Measurements from ENCODE around the gene ANKRD65. TPM values are rescaled to one million over a fixed set of nuclear protein-coding genes. Genes with fewer than 3 reads are reported as not detected.
"Not testable (repeated sequence)": the region's sequence is repeated elsewhere in the genome, so short reads cannot be mapped to it uniquely, and the experiment has no call there.

ANKRD65 gene
- total RNA-seq, 1 donor = 0.54 TPM

DNA sequence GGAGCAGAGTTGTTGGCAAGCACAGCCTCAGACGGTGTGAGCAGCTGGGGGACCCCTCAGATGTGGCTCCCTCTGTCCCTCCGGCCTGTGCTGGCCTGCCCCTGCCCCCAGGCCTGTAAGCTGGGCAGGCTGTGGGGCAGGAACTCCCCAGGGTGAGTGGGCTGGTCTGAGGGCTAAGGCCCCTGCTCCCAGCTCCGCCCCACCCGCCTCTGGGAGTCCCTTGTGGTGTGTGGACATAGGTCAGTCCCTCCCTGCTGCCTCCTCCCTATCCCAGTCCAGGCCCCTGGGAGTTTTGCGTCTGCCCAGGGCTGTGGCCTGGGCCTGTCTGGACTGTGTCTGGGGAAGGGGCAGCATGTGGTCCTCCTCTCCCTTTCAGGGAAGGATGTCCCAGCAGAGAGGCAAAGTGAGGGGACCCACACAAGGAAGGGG lies 10.8 kb upstream of the ANKRD65 start:
- no peak for DNase-seq (ENCODE audit: low read depth in 2 of 3, low spot score in 2 of 3)

DNA sequence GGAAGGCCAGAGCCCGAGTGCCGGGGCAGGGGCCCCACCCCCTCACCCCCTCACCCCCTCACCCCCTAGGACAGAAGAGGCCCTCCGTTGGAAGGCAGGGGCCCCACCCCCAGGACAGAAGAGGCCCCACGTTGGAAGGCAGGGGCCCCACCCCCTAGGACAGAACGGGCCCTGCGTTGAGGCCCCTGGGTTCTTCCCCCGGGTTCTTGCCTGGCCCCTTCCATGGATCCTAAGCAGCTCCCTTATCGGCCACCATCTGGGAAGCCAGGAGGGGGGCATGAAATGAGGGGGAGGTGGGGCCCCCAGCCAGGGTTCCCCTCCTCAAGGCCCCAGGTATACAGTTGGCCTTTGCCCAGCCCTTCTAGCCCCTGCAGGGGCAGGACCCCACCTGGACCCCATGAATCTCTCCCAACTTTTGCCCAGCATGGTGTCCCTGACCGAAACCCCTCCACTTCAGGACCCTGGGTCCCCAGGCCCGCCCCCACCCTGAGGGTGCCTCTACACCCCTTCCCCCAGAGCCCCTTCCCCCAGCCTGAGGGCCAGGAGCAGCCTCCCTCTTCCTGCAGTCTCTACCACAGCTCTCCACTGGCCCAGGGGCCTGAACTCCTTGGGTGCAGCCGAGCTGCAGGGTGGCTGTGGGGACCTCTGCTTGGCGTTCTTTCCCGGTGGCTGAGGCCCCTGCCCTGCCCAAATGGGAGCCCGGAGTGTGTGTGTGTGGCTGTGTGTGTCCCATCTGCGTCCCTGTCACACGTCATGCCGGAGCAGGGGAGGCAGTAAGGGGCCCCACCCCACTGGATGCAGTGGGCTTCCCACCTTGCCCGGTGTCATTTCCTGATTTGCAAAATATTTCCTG lies 10.1 kb upstream of the ANKRD65 start:
- DNase-seq (ENCODE audit: low read depth in 2 of 3, low spot score in 2 of 3) = no peak

GRCh38 chr1:1430114-1430982 lies 9.3 kb upstream of the ANKRD65 start:
- DNase-seq (ENCODE audit: low read depth in 2 of 3, low spot score in 2 of 3) = no peak

DNA sequence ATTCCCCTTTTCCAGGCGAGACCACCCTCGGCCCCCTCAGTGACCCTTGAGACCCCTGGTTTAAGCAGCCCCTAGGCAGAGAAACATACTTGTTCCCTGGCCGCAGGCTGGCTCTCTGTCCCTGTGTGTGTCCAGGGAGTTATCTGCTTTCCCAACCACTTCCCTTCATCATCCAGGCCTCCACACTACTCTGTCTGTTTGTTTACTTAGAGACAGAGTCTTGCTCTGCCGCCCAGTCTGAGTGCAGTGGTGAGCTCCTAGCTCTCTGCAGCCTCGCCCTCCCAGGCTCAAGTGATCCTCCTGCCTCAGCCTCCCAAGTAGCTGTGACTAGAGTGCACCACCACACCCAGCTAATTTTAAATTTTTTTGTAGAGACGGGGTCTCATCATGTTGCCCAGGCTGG lies 8.6 kb upstream of the ANKRD65 start:
- DNase-seq (ENCODE audit: low read depth in 2 of 3, low spot score in 2 of 3) = no peak

- DNase-seq (ENCODE audit: low read depth in 2 of 3, low spot score in 2 of 3) = not testable (repeated sequence)
These were observed 7.9 kb upstream of the ANKRD65 start for GRCh38 chr1:1428967-1429366.

DNA sequence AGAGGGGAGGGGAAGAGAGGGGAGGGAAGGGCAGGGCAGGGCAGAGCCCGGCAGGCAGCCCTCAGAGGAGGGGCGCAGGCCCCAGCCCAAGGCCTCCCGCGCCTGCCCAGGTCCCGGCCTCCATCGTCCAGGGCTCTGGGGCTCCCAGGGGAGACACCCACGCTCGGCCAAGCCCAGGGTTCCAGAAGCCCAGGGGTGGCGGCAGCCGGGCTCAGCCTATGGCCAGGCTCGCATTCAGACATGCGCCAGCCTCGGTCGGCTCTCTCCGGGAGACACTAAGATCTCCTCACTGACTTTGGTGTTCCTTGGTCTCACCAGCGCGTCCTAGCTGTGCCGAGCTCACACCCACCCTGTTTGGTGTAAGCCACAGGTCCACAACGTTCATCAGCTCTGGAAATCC lies 7.1 kb upstream of the ANKRD65 start:
- no peak for DNase-seq (ENCODE audit: low read depth in 2 of 3, low spot score in 2 of 3)

DNA sequence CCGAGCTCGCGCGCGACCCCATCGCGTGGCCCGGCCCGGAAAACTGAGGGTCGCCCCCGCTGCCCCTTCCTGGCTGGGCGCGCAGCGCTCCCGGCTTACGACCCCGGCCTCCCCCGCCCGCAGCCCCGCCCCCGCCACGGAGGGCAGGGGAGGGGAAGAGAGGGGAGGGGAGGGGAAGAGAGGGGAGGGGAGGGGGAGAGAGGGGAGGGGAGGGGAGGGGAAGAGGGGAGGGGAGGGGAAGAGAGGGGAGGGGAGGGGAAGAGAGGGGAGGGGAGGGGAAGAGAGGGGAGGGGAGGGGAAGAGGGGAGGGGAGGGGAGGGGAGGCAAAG lies 6.7 kb upstream of the ANKRD65 start:
- no peak for DNase-seq (ENCODE audit: low read depth in 2 of 3, low spot score in 2 of 3)

- no peak for DNase-seq (ENCODE audit: low read depth in 2 of 3, low spot score in 2 of 3)
These were observed 6.2 kb upstream of the ANKRD65 start for GRCh38 chr1:1427106-1427819.

GRCh38 chr1:1426496-1427105 lies 5.5 kb upstream of the ANKRD65 start:
- DNase-seq (ENCODE audit: low read depth in 2 of 3, low spot score in 2 of 3) = peak in 1 of 3 donors; percentile 56

- DNase-seq (ENCODE audit: low read depth in 2 of 3, low spot score in 2 of 3) = no peak
These were observed 4.8 kb upstream of the ANKRD65 start for GRCh38 chr1:1425753-1426495.

GRCh38 chr1:1425426-1425752 lies 4.3 kb upstream of the ANKRD65 start:
- no peak for DNase-seq (ENCODE audit: low read depth in 2 of 3, low spot score in 2 of 3)

DNA sequence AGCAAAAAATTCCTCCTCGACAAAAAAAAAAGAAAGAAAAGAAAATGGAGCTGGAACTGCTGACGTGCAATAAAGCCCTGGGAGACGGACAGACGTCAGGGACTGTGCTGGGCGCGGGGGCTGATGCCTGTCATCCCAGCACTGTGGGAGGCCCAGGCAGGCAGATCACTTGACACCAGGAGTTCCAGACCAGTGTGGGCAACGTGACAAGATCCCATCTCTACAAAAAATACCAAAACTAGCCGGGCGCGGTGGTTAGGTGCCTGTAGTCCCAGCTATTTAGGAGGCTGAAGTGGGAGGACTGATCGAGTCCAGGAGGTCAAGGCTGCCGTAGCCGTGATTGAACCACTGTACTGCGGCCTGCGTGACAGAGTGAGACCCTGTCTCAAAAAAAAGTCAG lies 3.6 kb upstream of the ANKRD65 start:
- DNase-seq (ENCODE audit: low read depth in 2 of 3, low spot score in 2 of 3) = no peak

DNA sequence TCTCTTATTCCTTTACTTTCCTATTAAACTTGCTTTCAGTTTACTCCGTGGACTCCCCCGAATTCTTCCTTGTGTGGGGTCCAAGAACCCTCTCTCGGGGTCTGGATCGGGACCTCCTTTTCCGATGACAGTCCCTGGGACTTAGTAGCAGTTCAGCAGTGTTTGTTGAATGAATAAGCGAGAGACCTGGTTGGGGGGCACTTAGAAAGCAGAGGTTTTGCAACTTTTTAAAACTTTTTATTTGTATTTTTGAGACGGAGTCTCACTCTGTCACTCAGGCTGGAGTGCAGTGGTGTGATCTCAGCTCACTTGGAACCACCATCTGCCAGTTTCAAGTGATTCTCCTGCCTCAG lies 2.1 kb upstream of the ANKRD65 start:
- DNase-seq (ENCODE audit: low read depth in 2 of 3, low spot score in 2 of 3) = no peak

- no peak for DNase-seq (ENCODE audit: low read depth in 2 of 3, low spot score in 2 of 3)
These were observed 1.6 kb upstream of the ANKRD65 start for GRCh38 chr1:1422465-1423244.

DNA sequence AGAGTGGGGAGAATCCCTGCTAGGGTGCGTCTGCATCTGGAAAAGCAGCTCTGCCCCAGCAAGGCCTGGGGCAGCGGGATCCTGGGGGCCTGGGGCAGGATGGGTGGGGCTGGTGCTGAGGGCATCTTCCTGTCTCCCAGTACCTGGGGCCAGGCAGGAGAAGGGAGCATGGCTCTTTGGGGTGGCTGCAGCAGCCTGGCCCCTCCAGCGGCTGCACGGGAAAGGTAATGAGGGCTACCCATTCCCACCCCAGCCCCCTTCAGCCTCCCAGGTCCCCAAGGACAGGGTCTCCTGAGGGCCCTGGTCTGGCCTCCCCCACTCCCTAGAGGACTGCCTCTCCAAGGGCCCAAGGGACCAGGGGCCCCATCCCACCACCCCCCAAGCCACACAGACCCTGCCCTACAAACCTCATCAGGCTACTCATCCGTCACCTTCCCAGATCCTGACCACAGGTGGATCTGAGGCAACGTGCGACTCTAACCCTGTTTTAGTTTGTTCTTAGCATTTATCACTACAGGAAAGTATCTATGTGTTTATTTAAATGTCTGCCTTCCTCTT lies 910 bp upstream of the ANKRD65 start:
- DNase-seq (ENCODE audit: low read depth in 2 of 3, low spot score in 2 of 3) = no peak

DNA sequence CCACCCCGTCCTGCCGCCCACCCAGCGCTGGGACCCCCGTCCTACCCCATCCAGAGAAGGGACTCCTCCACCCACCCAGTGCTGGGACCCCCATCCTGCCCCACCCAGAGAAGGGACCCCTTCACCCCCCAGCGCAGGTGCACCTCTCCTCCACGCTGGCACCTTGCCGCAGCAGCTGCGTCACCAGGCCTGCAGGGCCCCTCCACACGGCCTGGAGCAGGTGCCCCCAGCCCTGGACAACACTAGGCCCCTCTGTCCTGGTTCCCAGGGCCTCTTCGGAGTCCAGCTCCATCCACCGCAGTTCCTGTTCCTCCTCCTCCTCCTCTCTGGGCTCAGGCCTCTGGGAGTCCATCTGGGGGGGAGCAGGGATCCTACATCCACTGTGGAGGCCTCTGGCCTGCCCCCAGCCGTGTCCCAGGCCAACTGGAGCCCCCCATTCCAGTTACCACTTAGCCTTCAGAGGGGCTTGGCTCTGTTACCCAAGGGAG lies 378 bp downstream of the ANKRD65 start:
- DNase-seq (ENCODE audit: low read depth in 2 of 3, low spot score in 2 of 3) = no peak

- DNase-seq (ENCODE audit: low read depth in 2 of 3, low spot score in 2 of 3) = no peak
These were observed 1.0 kb downstream of the ANKRD65 start for GRCh38 chr1:1419813-1420653.

- no peak for DNase-seq (ENCODE audit: low read depth in 2 of 3, low spot score in 2 of 3)
These were observed 1.7 kb downstream of the ANKRD65 start for GRCh38 chr1:1419363-1419812.

All from hematopoietic multipotent progenitor cell (in vitro differentiated cells).